ENCODE data around the gene PNMA6E.

The PNMA6E gene

DNA sequence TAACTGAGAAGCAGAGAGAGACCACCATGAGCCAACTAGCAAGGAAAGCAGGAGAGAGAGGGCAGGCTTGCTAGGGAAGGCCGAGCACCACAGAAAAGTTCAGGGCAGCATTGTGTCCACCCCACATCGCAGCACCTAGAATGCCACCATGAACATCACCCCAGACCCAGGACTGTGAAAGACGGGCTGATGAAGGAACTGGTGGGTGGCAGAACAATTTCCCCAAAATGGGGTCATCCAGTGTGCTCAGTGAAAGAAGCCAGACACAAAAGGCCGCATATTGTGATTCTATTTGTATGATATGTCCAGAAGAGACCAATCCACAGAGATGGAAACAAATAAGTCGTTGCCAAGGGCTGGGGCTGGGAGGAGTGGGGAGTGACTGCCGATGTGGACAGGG lies 16.8 kb downstream of the PNMA6E start:
- no peak for DNase-seq (ENCODE audit: low spot score)

GRCh38 chrX:153382563-153383482 lies 18.3 kb downstream of the PNMA6E start:
- no peak for DNase-seq (ENCODE audit: low spot score)

DNA sequence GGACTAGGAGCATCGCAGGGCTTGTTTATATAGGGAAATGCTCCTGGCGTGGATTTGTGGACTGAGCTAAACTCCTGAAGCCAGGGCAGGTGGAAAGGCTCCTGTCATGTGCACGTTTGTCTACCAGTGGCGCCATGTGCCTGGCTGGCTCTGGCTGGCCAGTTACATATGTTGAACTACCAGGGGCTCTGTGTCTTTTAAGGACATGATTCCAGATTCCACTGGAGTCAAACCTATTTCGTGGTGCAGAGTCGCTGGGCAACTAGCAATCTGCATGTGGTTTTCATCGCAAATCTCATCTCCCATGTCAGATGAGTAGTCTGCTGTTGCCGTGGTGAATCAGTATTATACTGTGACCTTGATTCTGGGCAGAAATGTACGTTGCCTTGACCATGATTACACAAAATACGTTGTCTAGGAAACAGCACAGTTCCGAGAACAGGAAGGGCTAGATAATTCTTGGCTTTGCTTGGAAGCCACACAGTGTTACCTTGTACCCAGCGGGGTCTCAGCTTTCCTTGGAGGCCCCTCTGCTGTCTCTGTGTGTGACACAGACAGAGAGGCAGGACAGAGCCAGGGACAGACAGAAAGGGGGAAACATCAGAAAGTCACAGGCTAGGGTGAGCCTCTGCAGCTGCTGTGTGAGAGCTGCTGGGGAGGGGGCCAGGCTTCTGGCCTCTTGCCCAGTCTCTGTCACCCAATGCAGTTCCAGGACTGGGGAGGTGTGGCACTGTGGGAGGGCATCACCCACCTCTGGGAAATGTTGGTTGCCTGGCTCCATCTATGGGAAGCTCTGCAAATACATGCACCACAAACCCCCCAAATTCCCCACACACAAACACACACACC lies 19.2 kb downstream of the PNMA6E start:
- peak; percentile 32 for DNase-seq (ENCODE audit: low spot score)

DNA sequence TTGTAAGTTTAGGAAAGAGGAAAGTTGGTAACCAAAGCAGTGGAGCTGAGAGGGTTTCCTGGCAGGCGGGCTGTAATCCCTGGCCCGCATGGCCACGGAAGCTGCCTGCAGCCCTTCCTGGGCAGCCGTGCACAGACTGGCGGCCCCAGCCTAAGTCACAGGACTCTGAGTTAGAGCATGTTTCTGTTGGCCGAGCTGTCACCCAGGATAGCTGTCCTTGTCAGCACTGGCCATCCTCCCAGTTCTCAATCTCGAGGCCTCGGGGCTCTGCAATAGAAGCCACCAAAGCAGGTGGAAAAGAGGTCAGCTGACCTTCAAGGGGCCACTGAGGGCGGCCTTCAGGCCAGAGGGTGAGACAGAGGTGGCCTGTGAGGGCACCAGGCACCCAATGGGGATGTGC lies 20.5 kb downstream of the PNMA6E start:
- no peak for DNase-seq (ENCODE audit: low spot score)

- DNase-seq (ENCODE audit: low spot score) = no peak
Observed at GRCh38 chrX:153379971-153380581, 21.1 kb downstream of the PNMA6E start.

GRCh38 chrX:153379508-153379907 lies 21.6 kb downstream of the PNMA6E start:
- no peak for DNase-seq (ENCODE audit: low spot score)

GRCh38 chrX:153378607-153379006 lies 22.5 kb downstream of the PNMA6E start:
- no peak for DNase-seq (ENCODE audit: low spot score)

DNA sequence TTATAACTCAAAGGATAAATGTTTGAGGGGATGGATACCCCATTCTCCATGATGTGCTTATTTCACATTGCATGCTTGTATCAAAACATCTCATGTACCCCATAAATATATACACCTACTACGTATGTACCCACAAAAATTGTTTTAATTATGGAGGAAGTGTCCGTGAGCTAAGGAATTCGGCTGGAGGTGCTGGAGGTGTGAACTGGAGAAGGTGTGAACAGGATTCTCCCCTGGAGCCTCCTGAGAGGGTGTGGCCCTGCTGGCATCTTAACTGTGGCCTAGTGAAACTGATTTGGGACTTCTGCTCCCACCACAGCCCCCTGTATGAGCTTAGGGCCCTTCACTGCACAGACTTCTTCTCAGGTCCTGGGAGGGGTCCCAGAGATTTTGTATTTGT lies 23.4 kb downstream of the PNMA6E start:
- DNase-seq (ENCODE audit: low spot score) = no peak

- no peak for DNase-seq (ENCODE audit: low spot score)
Observed at GRCh38 chrX:153375571-153375970, 25.6 kb downstream of the PNMA6E start.

GRCh38 chrX:153374426-153374825 lies 26.7 kb downstream of the PNMA6E start:
- DNase-seq (ENCODE audit: low spot score) = no peak

DNA sequence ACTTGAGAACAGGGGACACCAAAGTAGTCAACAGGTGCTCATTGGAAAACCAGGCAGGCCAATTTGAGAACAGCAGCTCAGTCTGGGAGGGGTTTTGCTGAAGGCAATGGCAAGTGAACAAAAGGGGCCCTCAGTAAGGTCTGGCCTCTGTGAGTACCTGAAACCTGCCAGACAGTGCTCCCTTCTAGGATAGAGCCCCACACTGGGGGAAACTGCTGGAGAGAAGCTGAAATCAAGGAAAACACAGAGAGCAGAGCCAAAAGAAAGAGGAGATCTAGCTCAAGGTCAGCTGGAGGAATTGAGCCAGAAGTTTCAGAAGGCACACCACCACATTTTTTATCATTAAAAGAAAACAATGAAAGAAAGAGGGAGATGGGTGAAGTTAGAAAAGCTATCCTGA lies 28.2 kb downstream of the PNMA6E start:
- DNase-seq (ENCODE audit: low spot score) = no peak

GRCh38 chrX:153371256-153371655 lies 29.9 kb downstream of the PNMA6E start:
- no peak for DNase-seq (ENCODE audit: low spot score)

- no peak for DNase-seq (ENCODE audit: low spot score)
Observed at GRCh38 chrX:153370293-153371055, 30.7 kb downstream of the PNMA6E start.

GRCh38 chrX:153366878-153367538 lies 34.1 kb downstream of the PNMA6E start:
- no peak for DNase-seq (ENCODE audit: low spot score)

DNA sequence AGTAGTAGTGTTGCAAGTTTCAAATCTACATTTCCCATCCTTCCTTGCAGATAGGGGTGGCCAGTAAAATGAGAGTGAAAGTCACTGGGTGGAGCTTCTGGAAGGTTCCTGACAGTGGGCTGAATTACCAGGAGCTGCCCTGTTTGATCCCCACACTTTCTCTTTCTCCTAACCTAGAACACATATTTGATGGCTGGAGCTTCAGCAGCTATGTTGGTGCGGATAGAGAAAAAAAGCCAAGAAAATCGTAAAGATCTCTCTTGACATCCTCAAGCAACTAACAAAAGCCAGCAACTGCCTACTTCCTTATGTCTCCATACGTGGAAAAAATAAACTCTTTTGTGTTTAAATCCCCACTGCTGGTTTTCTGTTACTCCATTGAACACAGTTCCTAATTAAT lies 35.0 kb downstream of the PNMA6E start:
- DNase-seq (ENCODE audit: low spot score) = no peak

GRCh38 chrX:153365670-153366069 lies 35.5 kb downstream of the PNMA6E start:
- no peak for DNase-seq (ENCODE audit: low spot score)

DNA sequence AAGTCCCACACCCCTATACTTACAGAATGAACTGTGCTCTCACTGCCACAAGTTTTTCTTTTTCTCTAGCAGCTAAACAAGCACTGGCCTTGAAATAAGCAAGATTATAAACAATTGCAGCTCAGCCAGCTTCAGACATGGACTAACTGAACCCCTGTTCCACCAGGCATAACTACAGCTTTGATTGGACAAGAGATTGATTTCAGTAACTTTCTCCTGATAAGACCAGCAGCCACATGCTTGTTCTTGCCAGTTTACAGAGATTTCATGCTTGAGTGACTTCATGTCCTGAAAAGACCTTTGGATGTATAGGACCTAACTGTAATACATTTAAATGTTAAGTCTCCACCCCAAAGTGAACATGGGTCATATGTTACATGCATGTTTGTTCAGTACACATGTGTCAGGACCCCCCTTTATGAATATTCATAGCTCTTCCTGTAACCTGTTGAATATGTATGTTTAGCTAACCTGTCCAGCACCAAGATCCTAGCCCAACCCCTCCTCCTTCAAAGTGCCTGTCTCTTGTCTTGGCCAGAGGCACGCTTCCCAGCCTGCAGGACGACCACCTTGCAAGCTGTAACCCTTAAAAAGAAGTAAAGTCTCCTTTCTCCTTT lies 39.3 kb downstream of the PNMA6E start:
- no peak for DNase-seq (ENCODE audit: low spot score)

DNA sequence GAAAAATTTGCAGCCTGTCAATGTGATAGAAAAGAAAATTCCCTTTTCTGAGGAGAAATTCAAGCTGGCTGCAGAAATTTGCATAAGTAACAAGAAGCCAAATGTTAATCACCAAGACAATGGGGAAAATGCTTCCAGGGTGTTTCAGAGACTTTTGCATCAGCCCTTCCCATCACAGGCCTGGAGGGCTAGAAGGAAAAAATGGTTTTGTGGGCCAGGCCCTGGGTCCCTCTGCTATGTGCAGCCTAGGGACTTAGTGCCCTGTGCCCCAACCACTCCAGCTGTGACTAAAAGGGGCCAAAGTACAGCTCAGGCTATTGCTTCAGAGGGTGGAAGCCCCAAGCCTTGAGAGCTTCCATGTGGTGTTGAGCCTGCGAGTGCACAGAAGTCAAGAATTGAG lies 43.3 kb downstream of the PNMA6E start:
- no peak for DNase-seq (ENCODE audit: low spot score)

DNA sequence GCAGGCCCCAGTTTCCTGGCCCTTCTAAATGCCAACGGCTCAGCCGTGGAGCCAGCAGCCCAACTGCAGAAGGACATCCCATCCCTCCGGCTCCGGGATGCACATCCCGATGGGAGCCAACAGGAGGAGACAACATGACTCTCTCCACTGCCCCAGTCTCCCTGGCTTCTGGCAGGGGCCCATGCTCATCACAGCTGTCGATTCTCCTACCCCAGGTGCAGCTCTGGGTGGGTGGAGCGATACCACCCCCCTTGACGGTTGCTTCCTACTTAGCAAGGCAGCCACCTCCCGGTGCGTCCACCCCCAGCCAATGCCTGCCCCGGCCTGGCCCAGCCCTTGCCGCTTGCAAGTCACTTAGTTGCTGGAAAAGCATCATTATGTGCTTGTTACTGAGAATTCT lies 47.7 kb downstream of the PNMA6E start:
- no peak for DNase-seq (ENCODE audit: low spot score)

- no peak for DNase-seq (ENCODE audit: low spot score)
Observed at GRCh38 chrX:153352858-153353257, 48.3 kb downstream of the PNMA6E start.

DNA sequence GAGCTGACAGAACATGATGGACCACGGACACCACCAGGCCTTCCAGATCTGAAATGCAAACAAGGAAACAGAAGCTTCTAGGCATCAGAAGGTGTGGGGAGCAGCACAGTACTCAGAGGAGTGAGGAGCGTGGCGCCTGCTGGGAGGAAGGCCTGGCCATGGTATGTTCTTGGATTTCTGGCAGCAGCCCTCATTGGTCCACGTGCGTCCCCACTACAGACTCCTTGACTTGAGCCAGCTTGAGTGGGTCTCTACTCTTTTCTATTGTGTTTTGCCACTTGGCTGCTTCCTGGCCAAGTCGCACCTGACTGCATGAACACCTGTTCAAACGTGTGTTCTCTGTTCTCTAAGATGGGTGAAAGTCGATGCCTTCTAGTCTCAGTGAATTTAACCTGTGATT lies 49.2 kb downstream of the PNMA6E start:
- no peak for DNase-seq (ENCODE audit: low spot score)

Measured in kidney tubule cell (primary cell).